Endothelial cell of umbilical vein (primary cell): ENCODE data around the gene CALY. TPM values are rescaled to one million over a fixed set of nuclear protein-coding genes. Genes with fewer than 3 reads are reported as not detected.

ENCODE experiments used
- BruUV-seq: library from RNA; stranded (reverse); fragments of 400-500 nt; replicated peaks from 2 replicates; lab custom pipeline; 2021; lab: Mats Ljungman, UMichigan
- CTCF ChIA-PET: fragments of 300-600, 350-600 bp; sonication (Branson Sonifier 250); formaldehyde crosslinking; loops from one replicate; lab custom pipeline; 2021; ENCODE audit warnings: antibody characterized with exemption, inconsistent platforms; lab: Charles Lee
- POLR2A ChIA-PET: fragments of 300-600, 350-600 bp; sonication (Branson Sonifier 250); formaldehyde crosslinking; loops from one replicate; lab custom pipeline; 2021; ENCODE audit warnings: antibody characterized with exemption, inconsistent platforms; lab: Charles Lee
- DNase-seq: peaks from one replicate; pipeline ENCODE4 v3.0.0-alpha.2; 2011; ENCODE audit warnings: low read depth, low spot score
- FAIRE-seq: peaks from 2 replicates; lab custom pipeline; 2011; peaks lifted over from hg19 to GRCh38; lab: Jason Lieb, UNC
- H2AFZ ChIP-seq: 2 replicates; pipeline ENCODE4 v1.6.0; 2012; ENCODE audit warnings: low read depth, low read length, control low read depth, inconsistent platforms
- H3K27ac ChIP-seq: 2 replicates; pipeline ENCODE4 v1.5.1; 2011; ENCODE audit warnings: low read depth, mild to moderate bottlenecking, control low read depth, low read length, moderate library complexity; ENCODE audit not compliant: insufficient read depth
- H3K27me3 ChIP-seq, 2 experiments: 2 replicates each; pipeline versions ENCODE4 v1.6.0 to v1.6.1; 2011; ENCODE audit warnings: low read length in 2 of 2, mixed read lengths in 1 of 2; ENCODE audit not compliant: control insufficient read depth in 2 of 2, insufficient read depth in 2 of 2
- H3K36me3 ChIP-seq, 2 experiments: 2 replicates in 1 of 2; 3 replicates in 1 of 2; pipeline ENCODE4 v1.5.1; 2011; ENCODE audit warnings: low read length in 2 of 2, mild to moderate bottlenecking in 1 of 2, moderate library complexity in 1 of 2; ENCODE audit not compliant: control insufficient read depth in 2 of 2, insufficient read depth in 2 of 2; ENCODE audit errors: extremely low read depth in 1 of 2
- H3K4me1 ChIP-seq: 3 replicates; pipeline ENCODE4 v1.5.1; 2011; ENCODE audit warnings: mild to moderate bottlenecking, low read length; ENCODE audit not compliant: control insufficient read depth, insufficient read depth; ENCODE audit errors: extremely low read depth
- H3K4me2 ChIP-seq: 2 replicates; pipeline ENCODE4 v1.6.1; 2011; ENCODE audit warnings: low read length, control low read depth, mixed read lengths; ENCODE audit not compliant: insufficient read depth
- H3K4me3 ChIP-seq, 3 experiments: fragments of 200-600 bp in 1 of 3; sonication (generic), shearing (Covaris generic) in 1 of 3; replicated peaks in 1 of 3; 2 replicates each; pipeline ENCODE4 v1.5.1; 2011 to 2016; ENCODE audit warnings: control low read depth in 3 of 3, low read length in 3 of 3, mild to moderate bottlenecking in 2 of 3, inconsistent platforms in 1 of 3, low read depth in 1 of 3, moderate library complexity in 1 of 3; ENCODE audit not compliant: insufficient read depth in 1 of 3
- H3K79me2 ChIP-seq: 2 replicates; pipeline ENCODE4 v1.6.0; 2012; ENCODE audit warnings: low read length, inconsistent platforms; ENCODE audit not compliant: control insufficient read depth, insufficient read depth
- H3K9ac ChIP-seq: replicated peaks from 2 replicates; pipeline ENCODE3; 2011; ENCODE audit warnings: low read length, control low read depth; ENCODE audit not compliant: insufficient read depth; ENCODE audit errors: extremely low read depth
- H3K9me1 ChIP-seq: replicated peaks from 3 replicates; pipeline ENCODE4 v1.6.0; 2011; ENCODE audit warnings: mild to moderate bottlenecking, low read length; ENCODE audit not compliant: control insufficient read depth, insufficient read depth; ENCODE audit errors: extremely low read depth
- H3K9me3 ChIP-seq: replicated peaks from 2 replicates; pipeline ENCODE4 v1.5.1; 2012; ENCODE audit warnings: low read length, inconsistent platforms; ENCODE audit not compliant: control insufficient read depth, insufficient read depth
- H4K20me1 ChIP-seq: replicated peaks from 2 replicates; pipeline ENCODE3; 2011; ENCODE audit warnings: mild to moderate bottlenecking, low read length; ENCODE audit not compliant: control insufficient read depth, insufficient read depth; ENCODE audit errors: extremely low read depth
- EZH2 ChIP-seq: IDR thresholded peaks from 2 replicates; pipeline ENCODE4 v1.6.1; 2012; ENCODE audit warnings: borderline replicate concordance, low read depth, mild to moderate bottlenecking, moderate library complexity, low read length, inconsistent platforms; ENCODE audit not compliant: severe bottlenecking
- FOS ChIP-seq: IDR thresholded peaks from 2 replicates; pipeline ENCODE4 v1.6.1; 2011; ENCODE audit warnings: mild to moderate bottlenecking, low read length, moderate library complexity, borderline replicate concordance; ENCODE audit not compliant: insufficient read depth
- POLR2A ChIP-seq: IDR thresholded peaks from 2 replicates; pipeline ENCODE4 v1.6.1; 2012; ENCODE audit warnings: low read depth, mild to moderate bottlenecking, control low read depth, low read length
- POLR2AphosphoS5 ChIP-seq: IDR thresholded peaks from 2 replicates; pipeline ENCODE4 v1.6.1; 2012; ENCODE audit warnings: low read depth, mild to moderate bottlenecking, control low read depth, low read length, moderate library complexity; ENCODE audit not compliant: insufficient read depth
- dilution Hi-C: fragments of 300-500 bp; cut with MboI; formaldehyde crosslinking; loops from one replicate; pipeline ENCODE4 v1.15.0; 2019; ENCODE audit warnings: low sequenced_read_pairs; ENCODE audit not compliant: extremely low pct_ligation_motif_present
- intact Hi-C: fragments of 100-400 bp; cut with micrococcal nuclease; formaldehyde crosslinking; loops from one replicate; pipeline ENCODE4 v1.10.0; 2022
- polyA plus RNA-seq, 4 experiments: library from polyadenylated mRNA; depleted of rRNA in 3 of 4; stranded (reverse) in 3 of 4; unstranded in 1 of 4; fragments of >200 nt; gene quantifications; 2 replicates each; pipeline versions ENCODE4 v1.2.1 to v1.2.3, GENCODE V29; 2011 to 2012; ENCODE audit warnings: missing spikeins in 1 of 4
- total RNA-seq: library from RNA; stranded (reverse); gene quantifications from 2 replicates; pipeline ENCODE4 v1.2.3, GENCODE V29; 2021
- TF ChIP-seq, protein P1 (sequence below), 2 donors: IDR thresholded peaks; 1 replicate in 1 of 2; 2 replicates in 1 of 2; pipeline ENCODE4 v1.5.1; 2011; ENCODE audit warnings: low read length in 2 of 2, mild to moderate bottlenecking in 2 of 2, moderate library complexity in 2 of 2, control low read depth in 1 of 2, inconsistent platforms in 1 of 2, low read depth in 1 of 2; ENCODE audit not compliant: insufficient read depth in 1 of 2; ENCODE audit errors: extremely low read depth in 1 of 2

Gene CALY
- total and polyA plus RNA-seq, 2 donors (not counting 3 experiments of a cell fraction or from before 2014, with no cell fraction given): not detected

DNA sequence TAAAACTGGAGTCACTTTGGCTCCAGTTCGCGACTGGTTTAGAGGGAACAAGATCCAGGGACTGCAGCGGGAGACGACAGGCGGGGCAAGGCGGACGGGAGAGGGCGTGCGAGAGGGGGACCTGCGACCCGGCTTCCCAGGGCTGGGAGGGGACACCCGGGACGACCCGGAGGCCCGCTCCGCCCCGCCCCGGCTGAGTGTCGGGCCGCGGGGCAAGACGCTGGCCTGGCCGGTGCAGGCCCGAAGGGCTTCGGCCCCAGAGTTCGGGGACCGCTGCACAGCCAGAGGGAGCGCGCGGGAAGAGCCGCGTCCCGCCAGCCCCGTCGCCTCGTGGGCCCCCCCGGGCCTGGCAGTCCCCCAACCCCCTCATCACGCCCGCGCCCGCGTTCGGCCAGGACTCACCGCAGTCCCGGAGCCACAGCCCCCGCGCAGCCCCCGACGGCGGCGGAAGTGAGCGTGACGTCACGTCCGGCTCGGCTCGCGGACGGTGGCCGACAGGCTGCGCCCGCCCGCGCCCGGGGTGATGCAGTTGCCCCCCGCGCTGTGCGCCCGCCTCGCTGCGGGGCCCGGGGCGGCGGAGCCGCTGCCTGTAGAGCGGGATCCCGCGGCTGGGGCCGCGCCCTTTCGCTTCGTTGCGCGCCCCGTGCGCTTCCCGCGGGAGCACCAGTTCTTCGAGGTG lies 28.1 kb downstream of the CALY start, which contains the start of the genes TUBGCP2 and ZNF511:
TSS of gene TUBGCP2 (minus strand) at position 452 of the 679 bp plus-strand sequence. CDS start 5,931 bp downstream, outside the sequence.
TSS of gene ZNF511 (plus strand) at position 494 of the 679 bp plus-strand sequence. CDS start at position 524, 30 bp downstream.
- peak within 1 kb of the TSS; percentile 55 to 78 (median 75) for H3K4me3 ChIP-seq
- CTCF ChIA-PET: interaction anchor here (0.7 to 1.3 kb wide), 10 partner anchors 9 to 642 kb away, joined by 3 to 9 read pairs (median 4); no protein-coding TSS in a partner anchor
- H3K9ac ChIP-seq: peak within 1 kb of the TSS; percentile 95
- TF ChIP-seq, protein P1, sequence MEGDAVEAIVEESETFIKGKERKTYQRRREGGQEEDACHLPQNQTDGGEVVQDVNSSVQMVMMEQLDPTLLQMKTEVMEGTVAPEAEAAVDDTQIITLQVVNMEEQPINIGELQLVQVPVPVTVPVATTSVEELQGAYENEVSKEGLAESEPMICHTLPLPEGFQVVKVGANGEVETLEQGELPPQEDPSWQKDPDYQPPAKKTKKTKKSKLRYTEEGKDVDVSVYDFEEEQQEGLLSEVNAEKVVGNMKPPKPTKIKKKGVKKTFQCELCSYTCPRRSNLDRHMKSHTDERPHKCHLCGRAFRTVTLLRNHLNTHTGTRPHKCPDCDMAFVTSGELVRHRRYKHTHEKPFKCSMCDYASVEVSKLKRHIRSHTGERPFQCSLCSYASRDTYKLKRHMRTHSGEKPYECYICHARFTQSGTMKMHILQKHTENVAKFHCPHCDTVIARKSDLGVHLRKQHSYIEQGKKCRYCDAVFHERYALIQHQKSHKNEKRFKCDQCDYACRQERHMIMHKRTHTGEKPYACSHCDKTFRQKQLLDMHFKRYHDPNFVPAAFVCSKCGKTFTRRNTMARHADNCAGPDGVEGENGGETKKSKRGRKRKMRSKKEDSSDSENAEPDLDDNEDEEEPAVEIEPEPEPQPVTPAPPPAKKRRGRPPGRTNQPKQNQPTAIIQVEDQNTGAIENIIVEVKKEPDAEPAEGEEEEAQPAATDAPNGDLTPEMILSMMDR (IDR thresholded peaks at IDR 0.05; ENCODE audit: extremely low read depth in 1 of 2, insufficient read depth in 1 of 2, low read depth in 1 of 2, low read length in 2 of 2): peak in 1 of 2 donors; percentile 21
- TF ChIP-seq POLR2A: peak; percentile 58
- no peak for TF ChIP-seq EZH2
- TF ChIP-seq POLR2AphosphoS5: peak; percentile 65
- no peak for TF ChIP-seq FOS
- peaks cover 5% of the 10 kb centered on the region in 2 experiments for H3K36me3 ChIP-seq
- DNase-seq: peak; percentile 86
- no peak for FAIRE-seq
- intact Hi-C loops: loop anchor here (1.0 to 10.0 kb wide), 4 partner anchors 16 to 644 kb away; partner anchors contain the start of genes ECHS1 and MTG1
- H3K9me3 ChIP-seq: no peaks in the 10 kb centered on the region
- no peaks in the 10 kb centered on the region for H4K20me1 ChIP-seq
- H3K27ac ChIP-seq: peak within 1 kb of the TSS; percentile 87
- POLR2A ChIA-PET: no interaction called here
- dilution Hi-C loops: no loop called here
- peaks cover 7% of the 10 kb centered on the region for H3K4me1 ChIP-seq
- peaks cover 35% of the 10 kb centered on the region for H3K79me2 ChIP-seq
- H3K4me2 ChIP-seq: peak within 1 kb of the TSS; percentile 81
- H3K9me1 ChIP-seq: no peaks in the 10 kb centered on the region
- BruUV-seq: TSS peak; percentile 44
- peak within 1 kb of the TSS; percentile 85 for H2AFZ ChIP-seq
- no peaks in the 10 kb centered on the region for H3K27me3 ChIP-seq
